Cardiac fibroblast (primary cell): ENCODE results near the gene BPIFB2.

ENCODE experiments used
- DNase-seq, 2 donors: peaks; one replicate each; pipeline versions ENCODE4 v3.0.0 to v3.0.0-alpha.2; 2010; ENCODE audit warnings: low read depth in 2 of 2
- H3K4me3 ChIP-seq, 2 donors: replicated peaks in 1 of 2; 1 replicate in 1 of 2; 2 replicates in 1 of 2; pipeline ENCODE4 v1.5.1; 2011; ENCODE audit warnings: low read depth in 2 of 2, low read length in 2 of 2, mild to moderate bottlenecking in 2 of 2, moderate library complexity in 1 of 2
- CTCF ChIP-seq: IDR thresholded peaks from one replicate; pipeline ENCODE4 v1.5.1; 2011; ENCODE audit warnings: low read depth, mild to moderate bottlenecking, low read length, inconsistent platforms

BPIFB2 gene

GRCh38 chr20:33070111-33071053 is 62.9 kb downstream of the BPIFB2 start:
- TF ChIP-seq CTCF: no peak

GRCh38 chr20:33071198-33071597 is 63.7 kb downstream of the BPIFB2 start:
- H3K4me3 ChIP-seq: no peak overlapping the region
- no peak for DNase-seq
- TF ChIP-seq CTCF: no peak

More at GRCh38 chr20:33070111-33071053, 62.9 kb downstream of the BPIFB2 start:
- H3K4me3 ChIP-seq: no peak overlapping the region
- no peak for DNase-seq

- no peak for DNase-seq
- no peak overlapping the region for H3K4me3 ChIP-seq
- TF ChIP-seq CTCF: no peak
These were observed 64.9 kb downstream of the BPIFB2 start for GRCh38 chr20:33072362-33072761.

GRCh38 chr20:33072813-33073212 is 65.3 kb downstream of the BPIFB2 start:
- no peak for DNase-seq

More at GRCh38 chr20:33072813-33073212, 65.3 kb downstream of the BPIFB2 start:
- no peak for TF ChIP-seq CTCF
- H3K4me3 ChIP-seq: no peak overlapping the region
